K562 (cell line): Measurements from ENCODE around the gene RARRES2. TPM values are rescaled to one million over a fixed set of nuclear protein-coding genes. Genes with fewer than 3 reads are reported as not detected.
"Not testable (repeated sequence)": the region's sequence is repeated elsewhere in the genome, so short reads cannot be mapped to it uniquely, and the experiment has no call there.

Experiments used
- BACH1 ChIP-seq: fragments of 200-800 bp; sonication (Bioruptor generic); IDR thresholded peaks from 2 replicates; pipeline ENCODE4 v1.6.1; 2016; ENCODE audit warnings: missing genetic modification characterization, missing compliant biosample characterization
- CEBPG ChIP-seq, 3 experiments: fragments of 200-800 bp in 1 of 3; sonication (Bioruptor generic) in 1 of 3; sonication (generic) in 1 of 3; formaldehyde crosslinking in 1 of 3; IDR thresholded peaks in 2 of 3; conservative IDR thresholded peaks in 1 of 3; 2 replicates each; pipeline versions ENCODE4 v1.6.1 to v1.8.0; 2016 to 2022; ENCODE audit warnings: missing compliant biosample characterization in 2 of 3, missing genetic modification characterization in 2 of 3, mild to moderate bottlenecking in 1 of 3, missing genetic modification reagents in 1 of 3
- DDX20 ChIP-seq: fragments of 450-650 bp; IDR thresholded peaks from 2 replicates; pipeline ENCODE4 v1.6.1; 2016; ENCODE audit warnings: missing genetic modification characterization, low read depth, mild to moderate bottlenecking, missing compliant biosample characterization, moderate library complexity
- FOXK2 ChIP-seq, 2 experiments: fragments of 450-650 bp; IDR thresholded peaks in 1 of 2; conservative IDR thresholded peaks in 1 of 2; 2 replicates each; pipeline ENCODE4 v1.6.1; 2016; ENCODE audit warnings: low read depth in 2 of 2, mild to moderate bottlenecking in 1 of 2
- HSF4 ChIP-seq: fragments of 250-450 bp; sonication (Bioruptor Pico); IDR thresholded peaks from 2 replicates; pipeline ENCODE4 v2.1.2; 2022; ENCODE audit warnings: mild to moderate bottlenecking, moderate library complexity, borderline replicate concordance
- IFI16 ChIP-seq: fragments of 250-450 bp; sonication (Bioruptor Pico); IDR thresholded peaks from 2 replicates; pipeline ENCODE4 v2.1.2; 2022; ENCODE audit warnings: mild to moderate bottlenecking, inconsistent platforms
- JUND ChIP-seq, 2 experiments: IDR thresholded peaks; 2 replicates in 1 of 2; 3 replicates in 1 of 2; pipeline ENCODE4 v1.6.1; 2011; ENCODE audit warnings: borderline replicate concordance in 2 of 2, low read depth in 2 of 2, low read length in 2 of 2, improper control_type of control experiment in 1 of 2, missing biosample characterization in 1 of 2, missing genetic modification characterization in 1 of 2, missing genetic modification reagents in 1 of 2
- KDM1A ChIP-seq, 2 experiments: fragments of 450-650 bp; IDR thresholded peaks; 2 replicates each; pipeline ENCODE4 v1.6.1; 2016; ENCODE audit warnings: mild to moderate bottlenecking in 2 of 2
- MTF1 ChIP-seq: fragments of 250-450 bp; sonication (Bioruptor Pico); IDR thresholded peaks from 2 replicates; pipeline ENCODE4 v1.9.0; 2021; ENCODE audit warnings: moderate library complexity, mild to moderate bottlenecking, inconsistent platforms, borderline replicate concordance
- NFE2 ChIP-seq: IDR thresholded peaks from 2 replicates; pipeline ENCODE4 v1.6.1; 2014; ENCODE audit warnings: antibody characterized with exemption, low read depth
- NFIX ChIP-seq: fragments of 250-450 bp; sonication (Bioruptor Pico); IDR thresholded peaks from 2 replicates; pipeline ENCODE4 v1.4.0; 2020; ENCODE audit warnings: low read depth, mild to moderate bottlenecking, moderate library complexity
- NR2C2 ChIP-seq, 2 experiments: fragments of 200-800 bp in 1 of 2; sonication (Bioruptor generic) in 1 of 2; sonication (generic) in 1 of 2; formaldehyde crosslinking in 1 of 2; IDR thresholded peaks; 2 replicates each; pipeline versions ENCODE4 v1.6.1 to v1.8.0; 2016 to 2022; ENCODE audit warnings: mild to moderate bottlenecking in 1 of 2, missing compliant biosample characterization in 1 of 2, missing genetic modification characterization in 1 of 2, missing genetic modification reagents in 1 of 2
- POLR2AphosphoS5 ChIP-seq: IDR thresholded peaks from 2 replicates; pipeline ENCODE4 v1.6.1; 2011; ENCODE audit warnings: mild to moderate bottlenecking, low read depth, low read length, moderate library complexity; ENCODE audit not compliant: control insufficient read depth, insufficient read depth
- RUNX1 ChIP-seq: sonication (generic); IDR thresholded peaks from 2 replicates; pipeline ENCODE4 v1.6.1; 2016; ENCODE audit warnings: antibody characterized with exemption, low read depth
- SMARCA5 ChIP-seq: fragments of 450-650 bp; IDR thresholded peaks from 2 replicates; pipeline ENCODE4 v1.6.1; 2016
- SOX6 ChIP-seq: fragments of 450-650 bp; IDR thresholded peaks from 2 replicates; pipeline ENCODE4 v1.6.1; 2014; ENCODE audit warnings: mild to moderate bottlenecking
- TRIM28 ChIP-seq: fragments of 450-650 bp; IDR thresholded peaks from 2 replicates; pipeline ENCODE4 v1.6.1; 2017
- ZNF311 ChIP-seq: fragments of 250-450 bp; sonication (Bioruptor Pico); IDR thresholded peaks from 2 replicates; pipeline ENCODE4 v1.4.0; 2020; ENCODE audit warnings: mild to moderate bottlenecking, moderate library complexity
- polyA plus RNA-seq, 8 experiments: library from polyadenylated mRNA; depleted of rRNA in 4 of 8; stranded (reverse) in 5 of 8; unstranded in 3 of 8; fragments of >200 nt; fragmentation: Nextera tagmentation in 2 of 8; fragmentation: Illumina TruSeq in 1 of 8; extraction: Ambion mirVana in 2 of 8; extraction: Trizol in 1 of 8; gene quantifications; 2 replicates each; pipeline versions ENCODE4 v1.2.1 to v1.2.3, GENCODE V29; 2011 to 2014; ENCODE audit warnings: inconsistent platforms in 1 of 8, missing spikeins in 1 of 8
- total RNA-seq, 7 experiments: library from RNA; depleted of rRNA in 6 of 7; stranded (reverse); fragments of >200 nt in 6 of 7; fragmentation: Illumina TruSeq in 2 of 7; extraction: Trizol in 2 of 7; gene quantifications; 2 replicates each; pipeline versions ENCODE4 v1.2.1 to v1.2.3, GENCODE V29; 2011 to 2021; ENCODE audit warnings: low replicate concordance in 1 of 7
- TF ChIP-seq, protein P1 (sequence below): sonication (generic); formaldehyde crosslinking; IDR thresholded peaks from 2 replicates; pipeline ENCODE4 v1.8.1; 2023; ENCODE audit warnings: mild to moderate bottlenecking, missing genetic modification reagents
- TF ChIP-seq, protein P2 (sequence below), 2 experiments: fragments of 250-450 bp in 1 of 2; fragments of 450-650 bp in 1 of 2; sonication (Bioruptor Pico) in 1 of 2; IDR thresholded peaks; 2 replicates each; pipeline versions ENCODE4 v1.6.1 to v1.8.0; 2016 to 2021; ENCODE audit warnings: mild to moderate bottlenecking in 2 of 2, moderate library complexity in 2 of 2, missing compliant biosample characterization in 1 of 2, missing genetic modification characterization in 1 of 2

The RARRES2 gene
- total and polyA plus RNA-seq, 9 of the 15 experiments (the other 6 are each of a cell fraction or from before 2014, with no cell fraction given), result 0.11 to 1.7 (median 0.23) TPM; not detected in 6

DNA sequence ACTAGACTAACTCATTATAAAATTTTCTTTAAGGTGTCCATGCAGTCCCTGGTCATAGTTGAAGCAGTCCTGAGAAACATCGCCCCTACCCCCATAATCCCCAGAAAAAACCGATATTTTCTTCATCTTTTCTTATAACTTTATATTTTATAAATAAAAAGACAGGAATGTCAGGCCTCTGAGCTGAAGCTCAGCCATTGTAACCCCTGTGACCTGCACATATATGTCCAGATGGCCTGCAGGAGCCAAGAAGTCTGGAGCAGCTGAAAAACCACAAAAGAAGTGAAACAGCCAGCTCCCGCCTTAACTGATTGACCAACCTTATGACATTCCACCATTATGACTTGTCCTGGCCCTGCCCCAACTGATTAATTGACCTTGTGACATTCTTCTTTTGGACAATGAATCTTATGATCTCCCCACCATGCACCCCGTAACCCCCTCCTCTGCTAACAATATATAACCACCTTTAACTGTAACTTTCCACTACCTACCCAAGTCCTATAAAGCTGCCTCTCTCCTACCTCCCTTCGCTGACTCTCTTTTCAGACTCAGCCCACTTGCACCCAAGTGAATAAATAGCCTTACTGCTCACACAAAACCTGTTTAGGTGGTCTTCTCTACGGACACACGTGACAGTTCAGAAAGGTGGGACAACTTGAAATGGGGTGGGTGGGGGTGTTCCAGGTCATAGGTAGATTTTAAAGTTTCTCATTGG, 28.6 kb downstream of the RARRES2 start (continued):
- TF ChIP-seq ZNF311 (CRISPR knock-in tag), result peak; percentile 94
- TF ChIP-seq KDM1A (IDR thresholded peaks at IDR 0.05), result peak; percentile 74 to 83; a peak in 3 of 4 replicates
- TF ChIP-seq NFE2, result peak; percentile 57
- TF ChIP-seq CEBPG (CRISPR knock-in tag; IDR thresholded peaks at IDR 0.05), result peak; percentile 64
- peak; percentile 56 to 59; a peak in 2 of 4 replicates for TF ChIP-seq CEBPG (tag; conservative IDR thresholded peaks at IDR 0.05 in 1 of 2, IDR thresholded peaks at IDR 0.05 in 1 of 2)
- TF ChIP-seq NR2C2 (CRISPR knock-in tag; IDR thresholded peaks at IDR 0.05), result not testable (repeated sequence)
- TF ChIP-seq NR2C2 (tag; IDR thresholded peaks at IDR 0.05), result peak; percentile 92
- peak; percentile 88; the same call in 1 of the 2 replicates for TF ChIP-seq HSF4 (CRISPR knock-in tag)
- peak; percentile 63; the same call in 1 of the 2 replicates for TF ChIP-seq RUNX1
- peak; percentile 27; the same call in 1 of the 2 replicates for TF ChIP-seq POLR2AphosphoS5
- TF ChIP-seq IFI16 (CRISPR knock-in tag), result peak; percentile 63; the same call in 1 of the 2 replicates
- 0 out of 2 replicates have a peak, but pooled peaks have one; percentile 16 for TF ChIP-seq NFIX
- TF ChIP-seq, protein P1, sequence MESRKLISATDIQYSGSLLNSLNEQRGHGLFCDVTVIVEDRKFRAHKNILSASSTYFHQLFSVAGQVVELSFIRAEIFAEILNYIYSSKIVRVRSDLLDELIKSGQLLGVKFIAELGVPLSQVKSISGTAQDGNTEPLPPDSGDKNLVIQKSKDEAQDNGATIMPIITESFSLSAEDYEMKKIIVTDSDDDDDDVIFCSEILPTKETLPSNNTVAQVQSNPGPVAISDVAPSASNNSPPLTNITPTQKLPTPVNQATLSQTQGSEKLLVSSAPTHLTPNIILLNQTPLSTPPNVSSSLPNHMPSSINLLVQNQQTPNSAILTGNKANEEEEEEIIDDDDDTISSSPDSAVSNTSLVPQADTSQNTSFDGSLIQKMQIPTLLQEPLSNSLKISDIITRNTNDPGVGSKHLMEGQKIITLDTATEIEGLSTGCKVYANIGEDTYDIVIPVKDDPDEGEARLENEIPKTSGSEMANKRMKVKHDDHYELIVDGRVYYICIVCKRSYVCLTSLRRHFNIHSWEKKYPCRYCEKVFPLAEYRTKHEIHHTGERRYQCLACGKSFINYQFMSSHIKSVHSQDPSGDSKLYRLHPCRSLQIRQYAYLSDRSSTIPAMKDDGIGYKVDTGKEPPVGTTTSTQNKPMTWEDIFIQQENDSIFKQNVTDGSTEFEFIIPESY (CRISPR knock-in tag), result peak; percentile 16; the same call in 1 of the 2 replicates
- TF ChIP-seq, protein P2, sequence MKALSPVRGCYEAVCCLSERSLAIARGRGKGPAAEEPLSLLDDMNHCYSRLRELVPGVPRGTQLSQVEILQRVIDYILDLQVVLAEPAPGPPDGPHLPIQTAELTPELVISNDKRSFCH (CRISPR knock-in tag; IDR thresholded peaks at IDR 0.05), result peak; percentile 75; the same call in 1 of the 2 replicates
- TF ChIP-seq, protein P2 (tag; IDR thresholded peaks at IDR 0.05), result not testable (repeated sequence)
- peak; percentile 71 for TF ChIP-seq SOX6
- peak; percentile 70; the same call in 1 of the 2 replicates for TF ChIP-seq BACH1 (tag)
- TF ChIP-seq JUND (IDR thresholded peaks at IDR 0.05; ENCODE audit: borderline replicate concordance, low read depth, low read length), result peak; percentile 76
- peak; percentile 70; the same call in 2 of the 3 replicates for TF ChIP-seq JUND (tag; IDR thresholded peaks at IDR 0.05; ENCODE audit: borderline replicate concordance, low read depth, low read length)
- TF ChIP-seq FOXK2 (conservative IDR thresholded peaks at IDR 0.05 in 1 of 2, IDR thresholded peaks at IDR 0.05 in 1 of 2; ENCODE audit: low read depth in 2 of 2), result peak in 1 of 2 experiments; percentile 38; a peak in 3 of 4 replicates
- peak; percentile 61; the same call in 1 of the 2 replicates for TF ChIP-seq SMARCA5
- TF ChIP-seq TRIM28, result peak; percentile 54; the same call in 1 of the 2 replicates
- TF ChIP-seq DDX20 (tag), result peak; percentile 91
- peak; percentile 86; the same call in 1 of the 2 replicates for TF ChIP-seq MTF1 (CRISPR knock-in tag)
